Tibial nerve (tissue), 3 donors: ENCODE results near the gene BAIAP3.

Source experiments
- POLR2A ChIP-seq, 2 donors: fragments of 450-650 bp; IDR thresholded peaks; one replicate each; pipeline ENCODE4 v1.6.1; 2017; ENCODE audit warnings: antibody characterized with exemption in 2 of 2, mild to moderate bottlenecking in 2 of 2, moderate library complexity in 2 of 2
- TF ChIP-seq, protein P1 (sequence below), 5 experiments: fragments of 200-600 bp in 3 of 5; fragments of 450-650 bp in 2 of 5; sonication (generic) in 3 of 5; IDR thresholded peaks; one replicate each; pipeline ENCODE4 v1.5.1; 2016 to 2019; ENCODE audit warnings: antibody characterized with exemption in 5 of 5, mild to moderate bottlenecking in 3 of 5, moderate library complexity in 2 of 5

DNA sequence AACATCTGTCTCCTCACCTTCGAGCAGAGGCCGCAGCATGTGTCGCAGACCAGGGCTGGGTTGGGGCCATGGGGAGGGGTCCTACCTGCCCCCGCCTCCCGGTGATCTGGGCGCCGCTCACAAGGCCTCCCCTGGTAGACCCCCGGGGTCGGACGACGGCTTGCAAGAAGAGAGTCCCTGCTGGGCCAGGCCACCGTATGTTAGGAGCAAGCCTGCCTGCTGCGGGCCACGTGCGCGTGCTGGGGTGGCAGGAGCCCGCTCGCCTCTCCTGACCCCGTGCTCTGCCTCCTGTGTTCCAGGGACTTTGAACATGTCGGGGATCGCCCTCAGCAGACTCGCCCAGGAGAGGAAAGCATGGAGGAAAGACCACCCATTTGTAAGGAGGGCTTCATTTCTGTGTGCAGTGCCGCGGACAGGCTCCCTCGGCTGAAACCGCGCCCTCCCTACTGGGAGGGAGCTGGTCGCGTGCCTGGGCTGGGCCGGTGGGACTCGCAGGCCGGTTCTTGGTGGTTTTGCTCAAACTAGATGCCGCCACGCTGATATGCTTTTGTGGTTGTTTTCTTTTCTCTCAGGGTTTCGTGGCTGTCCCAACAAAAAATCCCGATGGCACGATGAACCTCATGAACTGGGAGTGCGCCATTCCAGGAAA, 19.6 kb upstream of the BAIAP3 start:
- TF ChIP-seq, protein P1, sequence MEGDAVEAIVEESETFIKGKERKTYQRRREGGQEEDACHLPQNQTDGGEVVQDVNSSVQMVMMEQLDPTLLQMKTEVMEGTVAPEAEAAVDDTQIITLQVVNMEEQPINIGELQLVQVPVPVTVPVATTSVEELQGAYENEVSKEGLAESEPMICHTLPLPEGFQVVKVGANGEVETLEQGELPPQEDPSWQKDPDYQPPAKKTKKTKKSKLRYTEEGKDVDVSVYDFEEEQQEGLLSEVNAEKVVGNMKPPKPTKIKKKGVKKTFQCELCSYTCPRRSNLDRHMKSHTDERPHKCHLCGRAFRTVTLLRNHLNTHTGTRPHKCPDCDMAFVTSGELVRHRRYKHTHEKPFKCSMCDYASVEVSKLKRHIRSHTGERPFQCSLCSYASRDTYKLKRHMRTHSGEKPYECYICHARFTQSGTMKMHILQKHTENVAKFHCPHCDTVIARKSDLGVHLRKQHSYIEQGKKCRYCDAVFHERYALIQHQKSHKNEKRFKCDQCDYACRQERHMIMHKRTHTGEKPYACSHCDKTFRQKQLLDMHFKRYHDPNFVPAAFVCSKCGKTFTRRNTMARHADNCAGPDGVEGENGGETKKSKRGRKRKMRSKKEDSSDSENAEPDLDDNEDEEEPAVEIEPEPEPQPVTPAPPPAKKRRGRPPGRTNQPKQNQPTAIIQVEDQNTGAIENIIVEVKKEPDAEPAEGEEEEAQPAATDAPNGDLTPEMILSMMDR (IDR thresholded peaks at IDR 0.05) = no peak
- TF ChIP-seq POLR2A (IDR thresholded peaks at IDR 0.05) = no peak
